H1 (cell line): ENCODE data around the gene TBC1D22A. TPM values are rescaled to one million over a fixed set of nuclear protein-coding genes. Genes with fewer than 3 reads are reported as not detected.

ENCODE experiments used
- CTCF ChIA-PET: fragments of 300-600 bp; sonication (Branson Sonifier 250); formaldehyde crosslinking; loops from one replicate; lab custom pipeline; 2021; ENCODE audit not compliant: partially characterized antibody; lab: Charles Lee
- POLR2A ChIA-PET: fragments of 300-600 bp; sonication (Branson Sonifier 250); formaldehyde crosslinking; loops from one replicate; lab custom pipeline; 2021; ENCODE audit warnings: inconsistent platforms; ENCODE audit not compliant: partially characterized antibody; lab: Charles Lee
- DNase-seq, 2 experiments: peaks; one replicate each; pipeline versions ENCODE4 v3.0.0 to v3.0.0-alpha.2; 2010 to 2022; ENCODE audit warnings: low spot score in 2 of 2, low read depth in 1 of 2, mixed read lengths in 1 of 2
- FAIRE-seq: peaks from 2 replicates; lab custom pipeline; 2011; peaks lifted over from hg19 to GRCh38; lab: Jason Lieb, UNC
- H2AFZ ChIP-seq: 2 replicates; pipeline ENCODE4 v1.8.1; 2012; ENCODE audit warnings: low read length, inconsistent platforms
- H2AK5ac ChIP-seq: 2 replicates; pipeline ENCODE4 v1.6.1; 2013; ENCODE audit warnings: low read depth, low read length
- H2BK120ac ChIP-seq: replicated peaks from 2 replicates; pipeline ENCODE3; 2013; ENCODE audit warnings: low read depth, low read length, inconsistent platforms
- H2BK12ac ChIP-seq: 2 replicates; pipeline ENCODE4 v1.6.1; 2013; ENCODE audit warnings: low read depth, low read length
- H2BK15ac ChIP-seq: 2 replicates; pipeline ENCODE4 v1.6.1; 2013; ENCODE audit warnings: low read length
- H2BK20ac ChIP-seq: 2 replicates; pipeline ENCODE4 v1.6.1; 2013; ENCODE audit warnings: low read length
- H2BK5ac ChIP-seq: 2 replicates; pipeline ENCODE4 v1.6.1; 2013; ENCODE audit warnings: low read depth, low read length
- H3K14ac ChIP-seq: 2 replicates; pipeline ENCODE4 v1.6.1; 2013; ENCODE audit warnings: inconsistent platforms; ENCODE audit not compliant: insufficient read length
- H3K18ac ChIP-seq: 2 replicates; pipeline ENCODE4 v1.6.1; 2013; ENCODE audit warnings: low read length; ENCODE audit errors: extremely low read depth
- H3K23ac ChIP-seq: 2 replicates; pipeline ENCODE4 v1.6.1; 2013; ENCODE audit warnings: inconsistent platforms; ENCODE audit not compliant: insufficient read length
- H3K23me2 ChIP-seq: 2 replicates; pipeline ENCODE4 v1.6.1; 2013; ENCODE audit warnings: low read depth, low read length
- H3K27ac ChIP-seq: 2 replicates; pipeline ENCODE4 v1.6.1; 2011; ENCODE audit warnings: low read depth, low read length, inconsistent platforms
- H3K27me3 ChIP-seq, 4 experiments: replicated peaks in 1 of 4; 1 replicate in 1 of 4; 2 replicates in 3 of 4; pipeline versions ENCODE4 v1.6.1 to v1.8.1; 2011 to 2013; ENCODE audit warnings: low read length in 3 of 4, mild to moderate bottlenecking in 3 of 4, inconsistent platforms in 2 of 4, mixed read lengths in 2 of 4, moderate library complexity in 1 of 4; ENCODE audit not compliant: control insufficient read depth in 3 of 4, insufficient read depth in 3 of 4; ENCODE audit errors: extremely low read depth in 1 of 4
- H3K36me3 ChIP-seq, 4 experiments: 2 replicates each; pipeline versions ENCODE4 v1.6.1 to v1.8.1; 2011 to 2013; ENCODE audit warnings: mild to moderate bottlenecking in 4 of 4, low read length in 3 of 4, moderate library complexity in 2 of 4, control low read depth in 1 of 4, inconsistent platforms in 1 of 4; ENCODE audit not compliant: insufficient read depth in 4 of 4, control insufficient read depth in 2 of 4
- H3K4ac ChIP-seq: replicated peaks from 2 replicates; pipeline ENCODE3; 2013; ENCODE audit warnings: low read length, low read depth, mixed read lengths, inconsistent platforms; ENCODE audit not compliant: insufficient read length
- H3K4me1 ChIP-seq, 4 experiments: replicated peaks in 1 of 4; 1 replicate in 1 of 4; 2 replicates in 3 of 4; pipeline versions ENCODE4 v1.6.1 to v1.8.1; 2011 to 2013; ENCODE audit warnings: low read length in 3 of 4, inconsistent platforms in 2 of 4, mixed read lengths in 1 of 4; ENCODE audit not compliant: insufficient read depth in 4 of 4, control insufficient read depth in 3 of 4
- H3K4me2 ChIP-seq, 2 experiments: 2 replicates each; pipeline versions ENCODE4 v1.6.1 to v1.8.1; 2011 to 2013; ENCODE audit warnings: low read depth in 2 of 2, low read length in 2 of 2, control low read depth in 1 of 2, inconsistent platforms in 1 of 2, mild to moderate bottlenecking in 1 of 2; ENCODE audit not compliant: insufficient read depth in 1 of 2
- H3K4me3 ChIP-seq, 4 experiments: fragments of 200-600, 300-600 bp in 1 of 4; sonication (generic), shearing (Covaris generic), sonication (Bioruptor Twin) in 1 of 4; 2 replicates each; pipeline versions ENCODE4 v1.5.1 to v1.8.1; 2011 to 2016; ENCODE audit warnings: low read length in 4 of 4, low read depth in 3 of 4, control low read depth in 2 of 4, inconsistent platforms in 2 of 4, mild to moderate bottlenecking in 2 of 4, mixed read lengths in 1 of 4, moderate library complexity in 1 of 4; ENCODE audit not compliant: insufficient read depth in 2 of 4; ENCODE audit errors: extremely low read depth in 1 of 4
- H3K56ac ChIP-seq: replicated peaks from 2 replicates; pipeline ENCODE3; 2013; ENCODE audit warnings: low read depth, mild to moderate bottlenecking, mixed read lengths, low read length, inconsistent platforms; ENCODE audit not compliant: insufficient read length
- H3K79me1 ChIP-seq: 2 replicates; pipeline ENCODE4 v1.6.1; 2013; ENCODE audit warnings: low read depth, low read length, control low read depth
- H3K79me2 ChIP-seq, 2 experiments: 2 replicates each; pipeline versions ENCODE4 v1.6.1 to v1.8.1; 2012 to 2013; ENCODE audit warnings: low read length in 2 of 2, mild to moderate bottlenecking in 2 of 2, inconsistent platforms in 1 of 2; ENCODE audit not compliant: insufficient read depth in 2 of 2, control insufficient read depth in 1 of 2
- H3K9ac ChIP-seq, 4 experiments: replicated peaks in 1 of 4; 1 replicate in 1 of 4; 2 replicates in 3 of 4; pipeline versions ENCODE4 v1.6.1 to v1.8.1; 2011 to 2013; ENCODE audit warnings: low read depth in 3 of 4, low read length in 3 of 4, control low read depth in 2 of 4, mild to moderate bottlenecking in 2 of 4, moderate library complexity in 2 of 4, inconsistent platforms in 1 of 4; ENCODE audit errors: extremely low read depth in 1 of 4
- H3K9me3 ChIP-seq, 2 experiments: 2 replicates each; pipeline versions ENCODE4 v1.6.1 to v1.8.1; 2012 to 2013; ENCODE audit warnings: mild to moderate bottlenecking in 2 of 2, moderate library complexity in 2 of 2, control low read depth in 1 of 2, inconsistent platforms in 1 of 2, low read depth in 1 of 2, low read length in 1 of 2, mixed read lengths in 1 of 2; ENCODE audit not compliant: insufficient read depth in 2 of 2
- H4K20me1 ChIP-seq, 2 experiments: replicated peaks in 1 of 2; 2 replicates each; pipeline versions ENCODE3 to v1.8.1; 2011 to 2013; ENCODE audit warnings: inconsistent platforms in 2 of 2, low read length in 2 of 2, mild to moderate bottlenecking in 1 of 2; ENCODE audit not compliant: insufficient read depth in 2 of 2, control insufficient read depth in 1 of 2
- H4K5ac ChIP-seq: 2 replicates; pipeline ENCODE4 v1.6.1; 2013; ENCODE audit warnings: low read length, low read depth, mixed read lengths, inconsistent platforms; ENCODE audit not compliant: insufficient read length
- H4K8ac ChIP-seq: 2 replicates; pipeline ENCODE4 v1.8.0; 2013; ENCODE audit warnings: mild to moderate bottlenecking, moderate library complexity, low read length, inconsistent platforms; ENCODE audit not compliant: insufficient read depth; ENCODE audit errors: extremely low read depth
- H4K91ac ChIP-seq: replicated peaks from 2 replicates; pipeline ENCODE3; 2013; ENCODE audit warnings: low read length, mixed read lengths, inconsistent platforms; ENCODE audit not compliant: insufficient read length
- TAF7 ChIP-seq: optimal IDR thresholded peaks from 2 replicates; pipeline ENCODE3; 2011; ENCODE audit warnings: low read depth, mild to moderate bottlenecking, inconsistent platforms, low read length, moderate library complexity, borderline replicate concordance
- WGBS, 2 experiments: shearing (Covaris generic) in 1 of 2; methylation state at CpG; one replicate each; pipeline versions ENCODE4 v1.1.6 to v1.1.7; 2013 to 2015; ENCODE audit warnings: low lambda C conversion rate in 2 of 2, mixed read lengths in 2 of 2, inconsistent platforms in 1 of 2, low coverage in 1 of 2, missing lambda C conversion rate in 1 of 2; ENCODE audit not compliant: insufficient replicate concordance in 2 of 2, insufficient coverage in 1 of 2, insufficient read length in 1 of 2; ENCODE audit errors: extremely low coverage in 1 of 2, missing lambda C conversion rate in 1 of 2; 5-methylcytosine and 5-hydroxymethylcytosine counted together
- polyA plus RNA-seq, 7 experiments: library from polyadenylated mRNA; depleted of rRNA in 3 of 7; stranded (reverse) in 5 of 7; unstranded in 2 of 7; fragments of >200 nt in 5 of 7; fragments of 200-250 nt in 2 of 7; gene quantifications; 1 replicate in 5 of 7; 2 replicates in 1 of 7; 4 replicates in 1 of 7; pipeline versions ENCODE4 v1.2.1 to v1.2.3, GENCODE V29; 2011 to 2013; ENCODE audit warnings: missing spikeins in 2 of 7, mixed read lengths in 2 of 7
- total RNA-seq: library from RNA; stranded (reverse); fragmentation: NEBNext Ultra II Directional; extraction: Animal tissue kit (Norgen Biotek cat#: 25700); gene quantifications from 2 replicates; pipeline ENCODE4 v1.2.1, GENCODE V29; 2021

Gene TBC1D22A
- total and polyA plus RNA-seq, 2 of the 8 experiments (the other 6 are each of a cell fraction or from before 2014, with no cell fraction given), result 11.9 to 18.4 TPM

DNA sequence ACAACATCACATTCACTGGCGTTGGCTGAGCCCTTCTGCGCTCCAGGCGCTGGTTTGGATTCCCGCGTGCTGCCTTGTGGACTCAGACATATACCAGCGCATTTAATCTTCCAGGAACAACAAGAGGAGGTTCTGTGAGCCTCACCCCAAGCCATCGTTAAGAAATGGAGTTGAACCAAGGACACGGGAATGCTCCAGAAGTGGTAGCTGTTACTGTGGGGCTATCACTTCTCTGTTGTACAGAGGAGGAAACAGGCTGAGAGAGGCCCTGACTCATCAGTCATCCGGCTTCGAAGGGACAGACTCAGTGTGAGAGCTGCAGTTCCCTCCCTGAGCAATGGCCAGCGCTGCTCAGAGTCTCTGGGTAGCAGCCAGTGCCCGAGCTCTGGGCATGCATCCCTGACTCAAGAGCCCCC is 291.3 kb downstream of the TBC1D22A start:
- no peaks in the 10 kb centered on the region for H3K27me3 ChIP-seq
- H3K4me1 ChIP-seq, result peaks cover 0 to 5% (median 3%) of the 10 kb centered on the region in 4 experiments; a peak in 4 of 7 replicates
- H2AK5ac ChIP-seq, result no peak overlapping the region
- no peak for DNase-seq
- no peak overlapping the region for H4K5ac ChIP-seq
- WGBS, 2 experiments, result 91% methylated on average over 12 of the region's 12 CpGs; no CpG with 5 or more reads in 1 of the 2 experiments
- H3K79me1 ChIP-seq, result no peaks in the 10 kb centered on the region; the same call in 1 of the 2 replicates
- no peak overlapping the region for H3K18ac ChIP-seq
- H3K23me2 ChIP-seq, result no peaks in the 10 kb centered on the region
- no peak overlapping the region; the same call in 1 of the 2 replicates for H2BK5ac ChIP-seq
- H2BK120ac ChIP-seq, result no peak overlapping the region
- peak overlapping the region; percentile 10 for H4K91ac ChIP-seq
- H2BK15ac ChIP-seq, result no peak overlapping the region
- H4K8ac ChIP-seq, result no peak overlapping the region; the same call in 1 of the 2 replicates
- H3K9me3 ChIP-seq, result no peaks in the 10 kb centered on the region
- no peak overlapping the region for H3K23ac ChIP-seq
- H3K79me2 ChIP-seq, result no peaks in the 10 kb centered on the region
- H2AFZ ChIP-seq, result no peak overlapping the region
- H3K4ac ChIP-seq, result no peak overlapping the region
- no peak overlapping the region for H3K4me3 ChIP-seq
- ChIA-PET POLR2A (no interaction called here), CTCF (interaction anchor here (1.0 kb wide), 1 partner anchor 209 kb away, joined by 3 read pairs; no protein-coding TSS in a partner anchor)
- no peak overlapping the region for H3K27ac ChIP-seq
- no peak overlapping the region for H2BK20ac ChIP-seq
- no peak overlapping the region for H3K9ac ChIP-seq
- no peak overlapping the region for H3K14ac ChIP-seq
- peaks cover 0 to 2% of the 10 kb centered on the region in 2 experiments for H4K20me1 ChIP-seq
- no peak overlapping the region for H3K4me2 ChIP-seq
- no peak for FAIRE-seq
- H3K56ac ChIP-seq, result no peak overlapping the region
- H3K36me3 ChIP-seq, result no peaks in the 10 kb centered on the region; a peak in 1 of 8 replicates
- no peak overlapping the region for H2BK12ac ChIP-seq
- TF ChIP-seq TAF7, result no peak
